Daoy (cell line): ENCODE results near the gene ARRB2. TPM values are rescaled to one million over a fixed set of nuclear protein-coding genes. Genes with fewer than 3 reads are reported as not detected.
"Not testable (repeated sequence)": the region's sequence is repeated elsewhere in the genome, so short reads cannot be mapped to it uniquely, and the experiment has no call there.

Experiments
- DNase-seq: peaks from one replicate; pipeline ENCODE4 v3.0.0-alpha.2; 2015; ENCODE audit warnings: low read depth
- total RNA-seq: library from RNA; depleted of rRNA; stranded (reverse); fragments of >200 nt; shearing (Covaris generic); gene quantifications from 2 replicates; pipeline ENCODE4 v1.2.3, GENCODE V29; 2014

ARRB2 gene
- total RNA-seq, 1 experiment from 2014 or later: 10.7 TPM

DNA sequence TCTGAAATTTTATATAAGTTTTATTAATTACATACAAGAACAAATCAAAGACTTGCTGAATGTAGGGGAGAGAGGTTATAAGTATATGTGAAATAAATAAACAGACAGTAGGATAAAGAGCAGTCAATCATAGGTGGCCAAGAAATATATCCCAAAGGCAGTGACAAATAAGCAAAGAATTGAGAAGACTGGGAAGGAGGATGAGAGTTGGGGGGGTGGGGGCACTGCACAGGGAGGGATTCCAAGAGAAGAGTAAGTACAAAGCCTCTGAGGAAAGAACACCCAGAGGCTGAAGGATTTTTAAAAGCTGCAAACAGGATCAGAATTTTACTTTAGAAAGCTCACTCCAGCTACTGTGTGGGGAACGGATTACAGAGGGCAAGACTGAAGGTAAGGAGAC is 9.3 kb upstream of the ARRB2 start:
- no peak for DNase-seq

DNA sequence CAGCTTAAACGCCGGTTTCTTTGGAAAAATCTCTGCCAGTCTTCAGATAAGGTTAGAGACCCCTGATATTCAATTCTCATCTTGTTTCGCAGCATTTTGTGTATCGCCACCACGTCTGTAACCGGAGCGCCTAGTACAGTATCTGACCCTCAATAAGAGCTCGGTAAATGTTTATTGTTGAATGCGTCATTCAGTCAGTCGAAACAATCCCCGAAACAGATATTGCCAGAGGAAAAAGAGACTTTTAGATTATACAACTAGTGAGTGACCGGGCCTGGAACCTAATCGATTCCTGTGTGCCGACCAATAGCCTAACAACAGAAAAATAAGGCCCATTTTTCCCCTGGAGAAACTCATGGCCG is 7.1 kb upstream of the ARRB2 start:
- DNase-seq: no peak

DNA sequence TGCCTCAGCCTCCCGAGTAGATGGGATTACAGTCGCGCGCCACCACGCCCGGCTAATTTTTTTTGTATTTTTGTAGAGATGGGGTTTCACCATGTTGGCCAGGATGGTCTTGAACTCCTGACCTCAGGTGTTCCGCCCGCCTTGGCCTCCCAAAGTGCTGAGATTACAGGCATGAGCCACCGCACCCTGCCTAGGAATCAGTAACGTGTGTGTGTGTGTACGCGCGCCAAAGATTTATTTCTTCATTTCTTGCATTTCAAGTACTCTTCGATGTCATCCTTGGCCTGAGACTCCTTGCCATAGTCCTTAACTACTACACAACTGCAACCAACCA is 5.9 kb upstream of the ARRB2 start:
- DNase-seq: not testable (repeated sequence)

DNA sequence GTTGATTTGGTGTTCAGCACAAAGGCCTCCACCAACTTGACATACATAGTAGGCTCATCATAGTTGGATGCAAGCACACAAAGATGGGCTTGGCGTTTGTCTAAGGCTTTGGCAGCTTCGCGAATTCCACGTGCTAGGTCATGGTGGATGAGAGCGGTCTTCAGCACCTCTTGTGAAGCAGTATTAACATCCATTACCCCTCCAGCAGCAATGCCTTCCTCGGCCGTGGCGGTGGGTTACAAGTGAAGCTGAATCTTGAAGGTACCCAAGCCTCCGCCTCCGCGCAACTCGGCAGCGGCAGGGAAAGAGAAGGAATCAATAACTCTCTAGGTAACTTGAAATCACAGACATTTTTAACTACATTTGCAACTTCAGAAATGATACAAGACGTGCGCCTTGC is 5.4 kb upstream of the ARRB2 start:
- DNase-seq: no peak

DNA sequence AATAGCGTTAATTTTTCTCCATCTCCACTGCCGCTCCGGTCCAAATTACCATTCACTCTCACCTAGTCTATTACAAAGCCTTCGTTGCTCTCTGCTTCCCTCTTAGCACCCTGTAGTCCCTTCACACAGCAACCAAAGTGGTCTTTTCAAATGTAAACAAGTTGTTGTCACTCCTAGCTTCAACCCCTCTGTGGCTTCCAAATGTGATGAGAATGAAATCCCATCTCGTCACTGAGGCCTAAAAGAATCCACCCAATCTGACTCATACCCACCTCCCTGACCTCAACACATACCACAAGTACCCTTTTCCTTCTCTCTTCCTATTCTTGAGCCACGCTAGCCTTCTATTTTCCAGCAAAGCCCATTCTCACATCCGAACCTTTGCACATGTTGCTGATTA is 4.3 kb upstream of the ARRB2 start:
- peak; percentile 67 for DNase-seq

DNA sequence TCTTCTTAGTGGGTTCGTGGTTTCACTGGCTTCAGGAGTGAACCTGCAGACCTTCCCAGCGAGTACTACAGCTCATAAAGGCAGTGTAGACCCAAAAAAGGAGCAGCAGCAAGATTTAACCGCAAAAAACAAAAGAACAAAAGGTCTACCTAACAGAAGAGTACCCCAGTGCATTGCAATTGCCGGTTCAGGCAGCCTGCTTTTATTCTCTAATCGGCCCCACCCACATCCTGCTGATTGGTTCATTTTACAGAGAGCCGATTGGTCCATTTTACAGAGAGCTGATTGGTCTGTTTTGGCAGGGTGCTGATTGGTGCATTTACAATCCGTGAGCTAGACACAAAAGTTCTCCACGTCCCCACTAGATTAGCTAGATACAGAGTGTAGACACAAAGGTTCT is 2.0 kb upstream of the ARRB2 start:
- DNase-seq: no peak

DNA sequence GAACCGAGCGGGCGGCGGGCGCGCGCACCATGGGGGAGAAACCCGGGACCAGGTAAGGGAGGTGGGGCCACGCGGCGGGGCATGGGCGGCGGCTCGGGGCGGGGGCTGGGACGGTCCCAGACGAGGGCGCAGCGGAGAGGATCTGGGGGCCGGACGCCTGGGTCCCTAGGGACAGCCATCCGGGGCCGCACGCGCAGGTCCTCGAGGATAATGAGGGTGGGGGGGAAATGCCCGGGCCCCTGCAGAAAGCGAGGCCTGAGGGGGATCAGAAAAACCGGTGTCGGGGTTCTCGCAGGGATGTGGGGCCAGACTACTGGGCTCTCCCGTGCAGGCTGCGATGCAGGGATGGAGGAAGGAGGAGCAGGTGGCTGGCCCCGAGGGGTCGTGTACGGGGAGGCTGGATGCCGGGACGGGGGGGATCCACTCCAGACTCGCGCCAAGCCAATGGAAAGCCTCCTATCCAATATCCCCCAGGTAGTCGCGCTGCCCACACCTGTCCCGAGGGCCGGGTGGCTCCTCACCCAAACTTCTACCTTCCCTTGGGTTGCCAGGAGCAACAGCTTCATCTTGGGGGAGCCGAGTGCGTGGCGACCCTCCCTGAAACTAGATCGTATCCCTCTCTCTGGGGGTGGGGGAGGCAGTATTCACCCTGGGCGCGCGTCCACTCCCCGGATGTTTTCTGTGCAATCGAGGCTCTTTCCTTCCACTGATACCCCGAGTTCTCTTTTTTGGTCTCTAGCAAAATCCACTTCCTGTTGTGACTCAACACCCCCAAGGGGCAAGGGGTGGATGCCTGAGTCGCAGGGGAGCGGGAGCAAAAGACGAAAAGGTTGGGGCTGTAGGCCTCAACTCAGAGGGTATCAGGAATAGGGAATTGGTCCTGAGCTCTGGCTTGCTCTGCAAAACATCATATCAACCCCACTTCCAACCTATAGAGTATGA is 532 bp downstream of the ARRB2 start:
- no peak for DNase-seq

DNA sequence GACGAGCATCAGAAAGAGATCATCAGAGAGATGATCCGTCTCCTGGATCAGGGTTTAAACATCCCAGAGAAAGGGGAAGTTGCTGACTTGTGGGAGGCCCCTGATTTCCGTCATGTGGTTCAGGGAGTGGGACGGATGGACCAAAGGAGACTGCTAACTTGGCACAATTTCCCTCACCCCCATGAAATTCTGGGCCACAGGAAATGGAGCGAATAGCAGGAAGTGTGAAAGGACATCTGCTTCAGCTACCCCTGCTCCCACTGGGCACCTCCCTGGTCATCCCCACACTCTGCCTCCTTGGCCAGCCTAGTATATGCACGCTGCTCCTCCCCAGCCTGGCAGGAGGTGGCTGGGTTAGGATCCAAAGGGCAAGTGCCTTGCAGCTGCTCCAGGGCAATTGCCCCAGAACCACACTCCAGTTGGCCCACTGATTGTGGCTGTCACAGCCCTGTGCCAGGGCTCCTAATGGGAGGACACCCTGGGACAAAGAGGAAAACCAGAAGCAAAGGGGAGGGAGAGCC is 1.3 kb downstream of the ARRB2 start:
- no peak for DNase-seq

DNA sequence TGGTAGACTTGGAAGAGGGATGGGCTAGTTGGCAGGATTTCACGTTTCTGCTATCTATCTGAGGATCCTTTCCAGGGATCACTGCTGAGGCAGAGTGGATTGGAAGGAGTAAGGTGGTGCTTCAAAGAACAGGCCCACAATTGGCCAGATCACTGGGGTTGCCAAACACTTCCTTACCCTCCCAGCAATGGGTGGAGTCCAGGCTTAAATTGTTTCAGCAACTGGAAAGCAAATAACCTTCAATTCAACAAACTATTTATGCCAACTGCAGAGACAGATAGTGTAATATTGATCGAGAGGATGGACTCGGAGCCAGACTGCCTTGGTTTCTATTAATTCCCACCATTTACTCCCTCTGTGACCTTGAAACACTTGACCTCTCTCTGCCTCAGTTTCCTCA is 2.1 kb downstream of the ARRB2 start:
- DNase-seq: no peak

DNA sequence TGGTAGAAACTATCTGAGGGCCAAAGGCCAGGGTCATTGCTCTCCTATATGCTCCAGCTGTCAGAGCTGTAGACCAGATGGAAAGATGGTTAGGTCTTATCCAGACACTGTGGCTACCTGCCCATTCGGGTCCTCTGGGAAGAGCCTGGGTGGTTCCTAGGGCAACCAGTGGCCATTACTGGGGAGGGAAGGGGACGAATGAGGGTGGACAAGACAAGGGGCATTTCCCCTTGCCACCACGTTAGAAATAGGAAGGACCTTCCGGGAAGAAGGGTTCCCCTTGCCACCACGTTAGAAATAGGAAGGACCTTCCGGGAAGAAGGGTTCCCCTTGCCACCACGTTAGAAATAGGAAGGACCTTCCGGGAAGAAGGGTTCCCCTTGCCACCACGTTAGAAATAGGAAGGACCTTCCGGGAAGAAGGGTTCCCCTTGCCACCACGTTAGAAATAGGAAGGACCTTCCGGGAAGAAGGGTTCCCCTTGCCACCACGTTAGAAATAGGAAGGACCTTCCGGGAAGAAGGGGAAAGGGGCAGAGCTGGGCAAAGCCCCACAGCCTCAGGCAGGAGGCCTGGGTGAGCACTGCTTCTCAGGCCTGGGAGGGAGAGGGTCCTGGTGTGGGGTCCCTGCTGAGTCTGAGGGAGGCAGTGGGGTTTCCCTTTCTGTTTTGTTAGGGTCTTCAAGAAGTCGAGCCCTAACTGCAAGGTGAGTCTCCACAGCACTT is 4.1 kb downstream of the ARRB2 start:
- not testable (repeated sequence) for DNase-seq

DNA sequence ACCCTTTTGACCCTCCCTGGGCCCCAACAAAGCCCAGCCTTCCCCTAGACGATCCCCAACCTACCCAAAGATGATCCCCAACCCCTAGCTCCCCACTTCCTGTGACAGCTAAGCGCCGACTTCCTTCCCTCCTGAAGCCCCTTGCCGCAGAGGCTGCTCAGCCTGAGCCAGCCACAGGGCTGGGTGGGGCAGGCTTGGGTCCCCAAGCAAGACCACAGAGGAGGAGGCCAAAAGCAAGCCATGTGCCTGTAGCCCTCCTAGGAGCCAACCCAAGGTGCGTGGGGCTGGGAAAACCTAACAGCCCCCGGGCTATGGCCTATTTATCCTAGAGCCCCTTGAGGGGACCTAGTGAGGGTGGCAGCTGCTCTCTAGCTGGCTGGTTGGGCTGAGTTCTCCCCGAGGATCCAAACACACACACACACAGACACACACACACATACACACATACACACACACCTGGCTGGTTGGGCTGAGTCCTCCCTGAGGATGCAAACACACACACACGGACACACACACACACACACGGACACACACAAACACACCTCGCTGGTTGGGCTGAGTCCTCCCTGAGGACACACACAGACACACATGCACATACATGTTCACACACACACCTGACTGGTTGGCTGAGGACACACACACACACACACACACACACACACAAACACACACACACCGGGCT is 4.8 kb downstream of the ARRB2 start:
- no peak for DNase-seq

DNA sequence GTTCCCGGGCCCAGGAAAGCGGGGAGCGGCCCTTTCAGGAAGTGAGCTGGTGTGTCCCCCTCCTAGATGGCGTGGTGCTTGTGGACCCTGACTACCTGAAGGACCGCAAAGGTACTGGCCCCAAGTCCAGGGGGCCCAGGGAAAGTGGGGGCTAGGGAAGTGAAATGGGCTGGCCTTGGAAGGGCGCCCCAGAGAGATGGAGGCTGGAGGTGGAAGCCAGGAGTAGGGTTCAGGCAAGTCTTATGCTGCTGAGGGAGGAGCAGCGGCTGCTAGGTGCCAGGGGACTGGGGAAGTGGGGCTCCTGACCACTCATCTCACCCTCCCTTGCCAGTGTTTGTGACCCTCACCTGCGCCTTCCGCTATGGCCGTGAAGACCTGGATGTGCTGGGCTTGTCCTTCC is 5.6 kb downstream of the ARRB2 start:
- DNase-seq: no peak

DNA sequence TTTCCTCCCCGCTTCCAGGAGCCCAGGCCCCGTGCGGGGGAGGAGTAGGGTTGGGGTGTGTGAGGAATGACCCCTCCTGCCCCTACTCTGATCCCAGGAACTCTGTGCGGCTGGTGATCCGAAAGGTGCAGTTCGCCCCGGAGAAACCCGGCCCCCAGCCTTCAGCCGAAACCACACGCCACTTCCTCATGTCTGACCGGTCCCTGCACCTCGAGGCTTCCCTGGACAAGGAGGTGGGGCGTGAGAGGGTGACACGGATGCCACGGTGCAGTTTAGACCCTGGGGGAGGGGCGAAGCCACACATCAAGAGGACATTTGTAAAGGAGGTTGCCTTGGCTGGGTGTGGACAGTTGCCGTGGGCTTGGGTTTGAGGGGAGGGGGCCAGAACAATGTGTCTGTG is 7.4 kb downstream of the ARRB2 start:
- DNase-seq: no peak

DNA sequence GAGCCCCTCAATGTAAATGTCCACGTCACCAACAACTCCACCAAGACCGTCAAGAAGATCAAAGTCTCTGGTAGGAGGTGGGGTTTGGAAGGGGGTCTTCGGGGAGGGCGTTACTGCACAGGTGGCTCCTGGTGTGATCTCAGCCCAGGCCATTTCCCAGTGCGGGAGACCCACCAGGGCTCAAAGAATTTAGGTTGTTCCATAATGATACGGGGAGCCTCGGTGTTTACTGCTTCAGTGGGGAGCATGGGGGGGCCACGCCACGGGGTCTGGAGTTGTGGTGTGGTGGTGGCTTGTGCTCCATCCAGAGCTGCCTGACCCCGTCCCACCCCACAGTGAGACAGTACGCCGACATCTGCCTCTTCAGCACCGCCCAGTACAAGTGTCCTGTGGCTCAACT is 7.8 kb downstream of the ARRB2 start:
- no peak for DNase-seq

DNA sequence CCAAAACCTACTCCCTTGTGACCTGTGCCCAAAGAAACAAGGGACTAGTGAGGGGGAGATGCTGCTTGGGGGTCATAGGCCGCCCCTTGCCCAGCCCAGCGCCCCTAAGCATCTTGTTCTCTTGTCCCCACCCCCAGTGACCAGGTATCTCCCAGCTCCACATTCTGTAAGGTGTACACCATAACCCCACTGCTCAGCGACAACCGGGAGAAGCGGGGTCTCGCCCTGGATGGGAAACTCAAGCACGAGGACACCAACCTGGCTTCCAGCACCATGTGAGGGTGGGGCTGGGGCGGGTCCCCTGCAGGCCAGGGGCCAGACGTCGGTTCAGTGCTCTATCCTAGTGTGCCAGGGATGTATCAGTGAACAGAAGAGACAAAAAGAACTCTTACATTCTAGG is 8.7 kb downstream of the ARRB2 start:
- no peak for DNase-seq

DNA sequence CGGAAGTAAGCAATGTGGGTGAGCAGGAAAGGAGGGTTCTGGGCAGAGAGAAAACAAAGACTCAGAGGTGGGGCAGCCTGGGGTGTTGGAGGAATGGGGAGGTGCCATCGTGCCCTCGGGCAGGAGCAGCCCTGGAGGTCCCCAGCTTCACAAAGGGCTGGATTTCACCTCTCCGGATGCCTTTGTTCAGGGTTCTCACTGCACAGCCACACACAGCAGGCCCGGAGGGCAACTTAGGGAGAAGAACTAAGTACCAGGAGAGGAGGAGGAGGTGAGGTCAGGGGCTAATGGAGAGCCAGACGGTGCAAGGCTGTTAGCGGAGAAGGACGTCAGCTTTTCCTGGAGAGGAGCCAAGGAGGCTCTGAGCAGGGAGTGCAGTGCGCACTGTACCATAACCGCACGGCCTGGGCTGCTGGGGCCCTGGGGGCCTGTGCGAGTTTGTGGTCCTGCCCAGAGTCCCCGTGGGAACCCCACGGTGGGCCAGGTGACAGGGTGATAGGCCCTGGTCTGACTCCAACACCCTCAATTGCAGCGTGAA is 9.3 kb downstream of the ARRB2 start:
- no peak for DNase-seq

DNA sequence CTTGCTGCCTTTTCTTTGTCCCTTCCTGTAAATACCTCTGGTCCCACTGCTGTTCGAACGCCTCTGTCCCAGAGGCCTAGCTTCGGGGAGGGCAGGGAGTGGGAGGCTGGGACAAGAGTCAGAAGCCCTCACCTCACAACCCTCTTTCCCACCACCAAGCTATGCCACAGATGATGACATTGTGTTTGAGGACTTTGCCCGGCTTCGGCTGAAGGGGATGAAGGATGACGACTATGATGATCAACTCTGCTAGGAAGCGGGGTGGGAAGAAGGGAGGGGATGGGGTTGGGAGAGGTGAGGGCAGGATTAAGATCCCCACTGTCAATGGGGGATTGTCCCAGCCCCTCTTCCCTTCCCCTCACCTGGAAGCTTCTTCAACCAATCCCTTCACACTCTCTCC is 10.4 kb downstream of the ARRB2 start:
- no peak for DNase-seq

DNA sequence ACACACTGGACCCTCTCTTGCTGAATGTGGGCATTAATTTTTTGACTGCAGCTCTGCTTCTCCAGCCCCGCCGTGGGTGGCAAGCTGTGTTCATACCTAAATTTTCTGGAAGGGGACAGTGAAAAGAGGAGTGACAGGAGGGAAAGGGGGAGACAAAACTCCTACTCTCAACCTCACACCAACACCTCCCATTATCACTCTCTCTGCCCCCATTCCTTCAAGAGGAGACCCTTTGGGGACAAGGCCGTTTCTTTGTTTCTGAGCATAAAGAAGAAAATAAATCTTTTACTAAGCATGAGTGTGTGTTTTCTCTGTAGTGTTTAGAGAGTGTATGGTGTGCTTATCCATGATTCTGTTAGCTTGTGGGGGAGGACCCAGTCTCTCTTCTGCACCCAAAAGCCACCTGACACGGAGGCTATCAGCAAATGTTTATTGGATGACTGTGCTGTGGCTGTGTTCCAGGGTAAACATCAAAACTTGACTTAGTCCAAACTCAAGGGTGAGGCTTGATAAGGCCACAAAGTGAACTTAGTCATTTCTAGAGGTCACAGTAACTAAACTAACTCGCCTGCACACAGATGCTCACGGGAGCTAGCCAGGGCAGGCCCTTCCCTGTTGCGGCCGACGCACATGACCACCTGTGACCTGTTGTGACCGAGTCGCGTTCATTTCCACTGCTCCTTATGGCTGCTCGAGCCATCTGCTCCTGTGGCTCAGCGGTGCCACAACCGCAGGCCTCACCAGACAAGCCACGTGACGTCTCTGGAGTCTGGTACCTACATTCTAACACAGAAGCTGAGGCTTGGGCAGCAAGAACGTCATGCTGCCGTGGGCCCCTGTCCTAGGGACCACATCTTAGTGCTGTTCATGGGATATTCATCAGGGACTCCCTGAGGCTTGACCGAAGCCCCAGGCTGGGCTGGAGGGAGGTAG is 11.0 kb downstream of the ARRB2 start:
- peak; percentile 84 for DNase-seq

DNA sequence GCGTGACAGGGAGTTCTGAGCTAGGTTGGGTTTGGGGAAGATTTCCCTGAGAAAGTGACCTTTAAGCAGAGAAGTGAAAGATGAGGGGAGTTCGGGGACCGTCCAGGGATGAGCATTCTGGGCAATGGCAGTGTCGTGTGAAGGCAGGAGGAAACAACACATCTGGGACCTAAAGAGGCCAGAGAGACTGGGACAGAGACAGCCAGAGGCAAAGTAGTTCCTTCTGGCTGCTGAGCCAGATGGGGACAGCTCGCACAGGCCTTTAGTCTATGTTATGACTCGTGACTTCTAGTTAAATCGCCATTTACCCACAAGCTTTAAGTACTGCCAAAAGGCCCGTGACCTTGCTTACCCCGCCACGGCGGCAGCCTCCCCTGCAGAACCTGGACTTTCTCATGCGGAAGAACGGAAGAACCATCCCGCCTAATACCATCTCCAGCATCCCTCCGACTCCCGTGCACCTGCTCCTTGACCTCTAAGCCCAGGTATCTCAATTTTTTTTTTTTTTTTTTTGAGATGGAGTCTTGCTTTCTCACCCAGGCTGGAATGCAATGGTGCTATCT is 12.3 kb downstream of the ARRB2 start:
- DNase-seq: no peak

DNA sequence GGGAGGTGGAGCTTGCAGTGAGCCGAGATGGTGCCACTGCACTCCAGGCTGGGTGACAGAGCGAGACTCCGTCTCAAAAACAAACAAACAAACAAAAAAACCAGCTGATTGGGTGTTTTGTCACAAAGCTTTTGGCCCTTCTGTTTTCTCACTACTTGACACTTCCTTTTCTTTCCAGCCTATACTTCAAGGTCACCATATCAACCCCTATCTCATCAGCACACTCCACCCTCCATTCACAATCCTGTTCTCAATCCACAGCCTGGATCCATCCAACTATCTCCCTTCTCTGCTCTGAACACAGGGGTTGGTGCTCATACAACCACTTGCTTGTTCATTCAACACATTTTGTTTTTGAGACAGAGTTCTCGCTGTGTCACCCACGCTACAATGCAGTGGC is 14.2 kb downstream of the ARRB2 start:
- no peak for DNase-seq
